ENCODE results near the gene IBSP. TPM values are rescaled to one million over a fixed set of nuclear protein-coding genes. Genes with fewer than 3 reads are reported as not detected.

Gene IBSP, protein sequence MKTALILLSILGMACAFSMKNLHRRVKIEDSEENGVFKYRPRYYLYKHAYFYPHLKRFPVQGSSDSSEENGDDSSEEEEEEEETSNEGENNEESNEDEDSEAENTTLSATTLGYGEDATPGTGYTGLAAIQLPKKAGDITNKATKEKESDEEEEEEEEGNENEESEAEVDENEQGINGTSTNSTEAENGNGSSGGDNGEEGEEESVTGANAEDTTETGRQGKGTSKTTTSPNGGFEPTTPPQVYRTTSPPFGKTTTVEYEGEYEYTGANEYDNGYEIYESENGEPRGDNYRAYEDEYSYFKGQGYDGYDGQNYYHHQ
- total RNA-seq, result not detected
- not detected for total RNA-seq (2013)

DNA sequence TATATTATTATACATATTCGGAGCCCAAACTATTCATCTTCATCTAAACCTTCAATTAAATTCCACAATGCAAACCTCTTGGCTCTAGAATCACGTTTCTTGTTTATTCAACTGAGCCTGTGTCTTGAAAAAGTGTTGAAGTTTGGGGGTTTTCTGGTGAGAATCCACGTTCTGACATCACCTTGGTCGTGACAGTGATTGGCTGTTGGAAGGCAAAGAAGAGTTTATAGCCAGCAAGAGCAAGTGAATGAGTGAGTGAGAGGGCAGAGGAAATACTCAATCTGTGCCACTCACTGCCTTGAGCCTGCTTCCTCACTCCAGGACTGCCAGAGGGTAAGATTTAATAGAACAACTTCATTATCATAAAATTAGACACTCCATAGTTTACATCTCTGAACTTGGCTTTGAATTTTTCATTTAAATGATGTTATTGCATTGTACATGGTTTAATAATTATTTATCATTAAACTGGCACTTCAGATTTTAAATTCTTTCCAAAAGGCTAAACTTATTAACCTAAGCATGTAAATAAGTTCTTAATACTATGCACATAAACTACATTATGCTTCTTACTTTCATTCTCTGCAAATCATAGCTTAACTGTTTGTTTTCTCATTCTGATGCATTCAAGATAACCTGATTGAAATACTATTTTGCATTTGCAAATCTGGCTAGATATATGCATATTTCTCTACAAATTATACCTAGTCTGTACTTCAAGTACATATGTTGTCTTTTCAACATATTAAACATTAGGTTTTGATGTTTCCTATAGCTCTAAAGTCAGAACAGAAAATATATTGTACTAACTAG lies at the start of gene IBSP:
Gene IBSP, plus strand, starts transcription at position 254 of the 813 bp plus-strand sequence. CDS start 2,808 bp downstream, outside the sequence.
- Histone ChIP-seq H3K27me3 (ENCODE audit: control insufficient read depth, insufficient read depth, low read length) (no peaks in the 10 kb centered on the region), H3K36me3 (ENCODE audit: control insufficient read depth, insufficient read depth, low read length) (no peaks in the 10 kb centered on the region), H3K4me1 (ENCODE audit: control insufficient read depth, insufficient read depth, low read length) (no peaks in the 10 kb centered on the region), H3K4me3 (ENCODE audit: low read length) (no peak within 1 kb of the TSS), H3K9me3 (ENCODE audit: control insufficient read depth, insufficient read depth, low read length) (no peaks in the 10 kb centered on the region), H3K27ac (ENCODE audit: low read length) (no peak within 1 kb of the TSS)
- WGBS (ENCODE audit: insufficient coverage), result 68% methylated on average over 3 of the region's 4 CpGs
- Mint-ChIP-seq H3K27me3 (ENCODE audit: low read depth in 2 of 2) (no peaks in the 10 kb centered on the region), H3K4me3 (no peak within 1 kb of the TSS), H3K9me3 (no peaks in the 10 kb centered on the region), H3K27ac (no peak within 1 kb of the TSS), H3K36me3 (no peaks in the 10 kb centered on the region), H3K4me1 (no peaks in the 10 kb centered on the region)
- TF ChIP-seq, protein P1, sequence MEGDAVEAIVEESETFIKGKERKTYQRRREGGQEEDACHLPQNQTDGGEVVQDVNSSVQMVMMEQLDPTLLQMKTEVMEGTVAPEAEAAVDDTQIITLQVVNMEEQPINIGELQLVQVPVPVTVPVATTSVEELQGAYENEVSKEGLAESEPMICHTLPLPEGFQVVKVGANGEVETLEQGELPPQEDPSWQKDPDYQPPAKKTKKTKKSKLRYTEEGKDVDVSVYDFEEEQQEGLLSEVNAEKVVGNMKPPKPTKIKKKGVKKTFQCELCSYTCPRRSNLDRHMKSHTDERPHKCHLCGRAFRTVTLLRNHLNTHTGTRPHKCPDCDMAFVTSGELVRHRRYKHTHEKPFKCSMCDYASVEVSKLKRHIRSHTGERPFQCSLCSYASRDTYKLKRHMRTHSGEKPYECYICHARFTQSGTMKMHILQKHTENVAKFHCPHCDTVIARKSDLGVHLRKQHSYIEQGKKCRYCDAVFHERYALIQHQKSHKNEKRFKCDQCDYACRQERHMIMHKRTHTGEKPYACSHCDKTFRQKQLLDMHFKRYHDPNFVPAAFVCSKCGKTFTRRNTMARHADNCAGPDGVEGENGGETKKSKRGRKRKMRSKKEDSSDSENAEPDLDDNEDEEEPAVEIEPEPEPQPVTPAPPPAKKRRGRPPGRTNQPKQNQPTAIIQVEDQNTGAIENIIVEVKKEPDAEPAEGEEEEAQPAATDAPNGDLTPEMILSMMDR (IDR thresholded peaks at IDR 0.05), result no peak
- DNase-seq, result no peak
- ATAC-seq, result no peak
- intact Hi-C loops (cut with micrococcal nuclease), result no loop called here

DNA sequence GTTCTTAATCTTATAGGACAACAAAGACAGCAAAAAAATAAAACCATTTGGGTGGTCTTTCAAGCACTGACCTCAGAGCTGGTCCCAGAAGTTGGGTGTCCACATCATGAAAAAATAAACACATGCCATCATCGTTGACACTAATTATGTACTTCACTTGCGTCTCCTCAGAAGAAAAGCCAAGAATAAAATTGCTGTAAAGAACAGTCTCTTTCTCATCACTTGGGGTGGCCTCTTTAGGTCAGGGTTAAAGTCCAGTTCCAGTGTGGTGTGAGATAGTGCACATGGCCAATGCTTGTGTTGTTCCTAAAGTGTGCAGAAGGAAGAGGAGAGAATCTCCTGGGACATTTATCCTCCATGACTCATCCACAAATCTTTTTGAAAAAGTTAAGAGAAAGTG lies 49.5 kb upstream of the IBSP start:
- Mint-ChIP-seq H3K27me3 (ENCODE audit: low read depth in 2 of 2) (no peaks in the 10 kb centered on the region), H3K36me3 (no peaks in the 10 kb centered on the region), H3K4me3 (no peak overlapping the region), H3K9me3 (peaks cover 3 to 5% of the 10 kb centered on the region in 2 donors), H3K27ac (no peak overlapping the region), H3K4me1 (no peaks in the 10 kb centered on the region)
- TF ChIP-seq, protein P1 (IDR thresholded peaks at IDR 0.05), result no peak
- Histone ChIP-seq H3K9me3 (ENCODE audit: control insufficient read depth, insufficient read depth, low read length) (peaks cover 6% of the 10 kb centered on the region), H3K27ac (ENCODE audit: low read length) (no peak overlapping the region), H3K27me3 (ENCODE audit: control insufficient read depth, insufficient read depth, low read length) (no peaks in the 10 kb centered on the region), H3K4me1 (ENCODE audit: control insufficient read depth, insufficient read depth, low read length) (no peaks in the 10 kb centered on the region), H3K4me3 (ENCODE audit: low read length) (no peak overlapping the region), H3K36me3 (ENCODE audit: control insufficient read depth, insufficient read depth, low read length) (no peaks in the 10 kb centered on the region)
- intact Hi-C loops (cut with micrococcal nuclease), result no loop called here
- WGBS (ENCODE audit: insufficient coverage), result 97% methylated on average over 2 of the region's 2 CpGs
- ATAC-seq, result no peak
- DNase-seq, result no peak

DNA sequence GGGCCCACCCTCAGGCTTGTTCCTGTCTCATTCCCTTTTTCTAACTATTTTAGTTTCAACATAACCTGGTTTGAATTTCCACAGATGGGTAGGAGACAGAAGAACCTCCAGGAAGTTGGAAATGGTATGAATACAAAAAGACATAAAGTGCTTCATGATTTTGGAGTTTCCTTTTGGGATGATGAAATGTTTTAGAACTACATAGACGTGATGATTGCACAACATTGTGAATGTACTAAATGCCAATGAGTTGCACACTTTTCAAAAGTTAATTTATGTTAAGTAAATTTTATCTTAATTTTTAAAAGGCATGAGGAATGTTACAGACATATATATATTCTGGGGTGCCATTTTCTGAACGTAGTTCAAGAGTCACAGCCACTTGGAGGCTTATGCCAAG lies 41.1 kb upstream of the IBSP start:
- WGBS (ENCODE audit: insufficient coverage), result 60% methylated on average over 2 of the region's 2 CpGs
- Histone ChIP-seq H3K4me3 (ENCODE audit: low read length) (no peak overlapping the region), H3K4me1 (ENCODE audit: control insufficient read depth, insufficient read depth, low read length) (no peaks in the 10 kb centered on the region), H3K27me3 (ENCODE audit: control insufficient read depth, insufficient read depth, low read length) (no peaks in the 10 kb centered on the region), H3K9me3 (ENCODE audit: control insufficient read depth, insufficient read depth, low read length) (peaks cover 4% of the 10 kb centered on the region), H3K36me3 (ENCODE audit: control insufficient read depth, insufficient read depth, low read length) (no peaks in the 10 kb centered on the region), H3K27ac (ENCODE audit: low read length) (no peak overlapping the region)
- intact Hi-C loops (cut with micrococcal nuclease), result no loop called here
- peaks cover 0 to 2% of the 10 kb centered on the region in 2 donors for H3K9me3 Mint-ChIP-seq
- H3K4me3 Mint-ChIP-seq, result no peak overlapping the region
- DNase-seq, result no peak
- H3K36me3 Mint-ChIP-seq, result no peaks in the 10 kb centered on the region
- no peak overlapping the region for H3K27ac Mint-ChIP-seq
- H3K4me1 Mint-ChIP-seq, result no peaks in the 10 kb centered on the region
- no peaks in the 10 kb centered on the region for H3K27me3 Mint-ChIP-seq (ENCODE audit: low read depth in 2 of 2)
- TF ChIP-seq, protein P1 (IDR thresholded peaks at IDR 0.05), result no peak
- no peak for ATAC-seq

All from natural killer cell (primary cell).